LoVo (cell line): Measurements from ENCODE around the gene CXCR2.
"Not testable (repeated sequence)": the region's sequence is repeated elsewhere in the genome, so short reads cannot be mapped to it uniquely, and the experiment has no call there.

ENCODE experiments used
- DNase-seq: peaks from one replicate; pipeline ENCODE4 v3.0.0-alpha.2; 2016; ENCODE audit warnings: low spot score

Gene CXCR2

GRCh38 chr2:218125626-218126080, at the start of gene CXCR2:
Gene CXCR2, plus strand, starts transcription at chr2:218126028. Its CDS starts 8,774 bp downstream, at chr2:218134802.
- DNase-seq = no peak

- DNase-seq = no peak
Measured at GRCh38 chr2:218077464-218078216, 48.2 kb upstream of the CXCR2 start.

- DNase-seq = no peak
Measured at GRCh38 chr2:218079943-218080913, 45.6 kb upstream of the CXCR2 start.

GRCh38 chr2:218081063-218081462, 44.8 kb upstream of the CXCR2 start:
- no peak for DNase-seq

DNA sequence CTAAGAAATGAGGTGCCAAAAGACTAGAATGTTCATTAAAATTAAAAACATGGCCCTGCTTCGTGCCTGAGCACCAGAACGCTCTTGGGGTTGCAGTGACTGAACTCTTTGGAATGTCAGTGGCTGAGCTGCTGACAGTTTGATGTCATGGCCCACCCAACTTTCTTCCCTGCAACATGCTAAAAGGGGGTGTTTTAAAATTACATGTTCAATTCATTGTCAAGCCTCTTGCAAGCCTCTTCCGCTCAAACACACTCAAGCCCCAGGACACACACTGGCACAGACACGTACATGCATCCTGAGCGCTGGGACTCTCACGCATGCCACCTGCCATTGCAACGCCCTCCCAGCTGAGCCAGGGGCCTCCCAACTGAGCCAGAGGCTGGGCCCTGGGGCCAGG, 44.1 kb upstream of the CXCR2 start:
- DNase-seq = no peak

GRCh38 chr2:218082586-218083351, 43.1 kb upstream of the CXCR2 start:
- DNase-seq = no peak

GRCh38 chr2:218083352-218083676, 42.5 kb upstream of the CXCR2 start:
- DNase-seq = no peak

DNA sequence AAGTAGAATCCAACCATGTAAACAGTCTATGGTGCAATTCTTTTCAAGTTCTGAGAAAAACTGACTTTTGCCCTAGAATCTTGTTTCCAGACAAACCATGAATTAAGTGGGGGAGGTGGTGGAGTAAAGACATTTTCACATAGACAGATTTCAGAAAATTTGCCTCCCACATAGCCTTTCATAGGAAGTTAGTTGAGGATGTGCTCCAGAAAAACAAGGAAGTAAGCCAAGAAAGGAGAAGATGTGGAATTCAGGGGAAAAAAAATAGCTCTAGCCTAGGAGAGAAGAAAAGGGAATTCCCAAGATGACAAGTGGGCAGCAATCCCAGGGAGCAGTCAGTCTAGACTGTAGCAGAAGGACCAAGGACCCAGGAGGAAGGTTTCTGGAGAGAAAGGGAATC, 39.4 kb upstream of the CXCR2 start:
- DNase-seq = no peak

GRCh38 chr2:218089259-218089658, 36.6 kb upstream of the CXCR2 start:
- no peak for DNase-seq

DNA sequence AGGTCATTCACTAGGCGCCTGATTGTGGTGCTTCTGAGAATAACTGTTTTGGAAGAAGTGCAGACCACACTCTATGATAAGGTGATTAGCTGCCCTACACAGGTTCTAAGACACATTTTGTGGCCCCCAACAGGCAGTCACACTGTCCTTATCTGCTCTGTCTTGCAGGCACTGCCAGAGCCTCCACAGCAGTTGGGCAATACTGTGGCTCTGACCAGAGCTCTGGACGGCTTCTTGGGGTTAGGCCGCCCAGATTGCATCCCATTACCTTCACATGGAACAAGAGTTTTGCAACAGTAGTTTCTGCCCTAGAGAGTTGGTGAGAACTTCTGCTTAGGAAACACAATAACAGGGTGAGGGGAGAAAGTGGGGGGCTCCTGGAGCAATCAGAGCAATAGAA, 34.1 kb upstream of the CXCR2 start:
- no peak for DNase-seq

DNA sequence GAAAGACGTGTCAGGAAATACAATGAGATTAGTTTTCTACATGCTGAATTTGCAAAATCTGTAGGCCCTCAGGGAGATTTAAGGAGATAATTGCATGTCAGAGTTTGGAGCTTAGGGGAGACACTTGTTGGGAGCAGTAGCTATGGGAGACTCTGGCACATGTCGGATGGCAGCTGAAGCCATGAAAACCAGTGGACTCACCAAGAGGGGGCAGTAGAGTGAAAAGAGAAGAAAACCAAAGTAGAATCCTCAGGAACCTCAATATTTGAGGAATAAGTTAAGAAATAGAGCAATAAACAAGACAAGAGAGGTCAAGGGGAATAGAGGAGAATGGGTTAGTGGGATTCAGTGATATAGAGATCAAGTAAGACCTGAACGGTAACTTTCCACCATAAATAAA, 31.9 kb upstream of the CXCR2 start:
- no peak for DNase-seq

- DNase-seq = no peak
Measured at GRCh38 chr2:218095853-218096252, 30.0 kb upstream of the CXCR2 start.

DNA sequence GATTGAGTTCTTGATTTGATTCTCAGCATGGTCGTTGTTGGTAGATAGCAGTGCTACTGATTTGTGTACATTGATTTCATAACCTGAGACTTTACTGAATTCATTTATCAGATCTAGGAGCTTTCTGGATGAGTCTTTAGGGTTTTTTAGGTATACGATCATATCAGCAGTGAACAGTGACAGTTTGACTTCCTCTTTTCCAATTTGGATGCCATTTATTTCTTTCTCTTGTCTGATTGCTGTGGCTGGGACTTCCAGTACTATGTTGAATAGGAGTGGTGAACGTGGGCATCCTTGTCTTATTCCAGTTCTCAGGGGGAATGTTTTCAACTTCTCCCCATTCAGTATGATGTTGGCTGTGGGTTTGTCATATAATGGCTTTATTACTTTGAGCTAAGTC, 27.9 kb upstream of the CXCR2 start:
- DNase-seq = no peak

GRCh38 chr2:218108834-218109233, 17.0 kb upstream of the CXCR2 start:
- not testable (repeated sequence) for DNase-seq

DNA sequence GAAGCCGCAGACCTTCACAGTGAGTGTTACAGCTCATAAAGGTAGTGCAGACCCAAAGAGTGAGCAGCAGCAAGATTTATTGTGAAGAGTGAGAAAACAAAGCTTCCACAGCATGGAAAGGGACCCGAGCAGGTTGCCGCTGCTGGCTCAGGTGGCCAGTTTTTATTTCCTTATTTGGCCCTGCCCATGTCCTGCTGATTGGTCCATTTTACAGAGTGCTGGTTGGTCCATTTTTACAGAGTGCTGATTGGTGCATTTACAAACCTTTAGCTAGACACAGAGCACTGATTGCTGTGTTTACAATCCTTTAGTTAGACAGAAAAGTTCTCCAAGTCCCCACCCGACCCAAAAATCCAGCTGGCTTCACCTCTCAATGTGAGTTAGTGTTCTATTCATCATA, 4.0 kb upstream of the CXCR2 start:
- DNase-seq = not testable (repeated sequence)

GRCh38 chr2:218122286-218122685, 3.5 kb upstream of the CXCR2 start:
- not testable (repeated sequence) for DNase-seq

GRCh38 chr2:218123986-218124385, 1.8 kb upstream of the CXCR2 start:
- no peak for DNase-seq

DNA sequence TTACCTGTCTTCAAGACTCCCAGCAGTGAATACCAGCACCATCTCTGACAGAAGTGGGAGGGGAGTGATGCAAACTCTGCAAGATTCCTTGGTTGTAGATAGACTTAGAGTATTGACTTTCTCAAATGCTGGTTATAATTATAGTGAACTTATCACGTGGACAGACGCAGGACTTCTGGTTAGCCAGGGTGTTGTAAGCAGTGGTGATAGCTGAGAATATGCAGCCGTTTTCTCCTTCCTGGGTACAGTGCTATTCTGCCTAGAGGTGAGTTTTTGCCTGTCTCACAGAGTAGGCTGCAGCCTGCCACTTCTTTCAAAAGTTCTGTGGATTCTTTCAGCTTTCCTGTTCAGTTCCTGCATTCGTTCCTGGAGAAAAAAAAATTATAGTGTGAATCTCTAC, 733 bp upstream of the CXCR2 start:
- DNase-seq = no peak

DNA sequence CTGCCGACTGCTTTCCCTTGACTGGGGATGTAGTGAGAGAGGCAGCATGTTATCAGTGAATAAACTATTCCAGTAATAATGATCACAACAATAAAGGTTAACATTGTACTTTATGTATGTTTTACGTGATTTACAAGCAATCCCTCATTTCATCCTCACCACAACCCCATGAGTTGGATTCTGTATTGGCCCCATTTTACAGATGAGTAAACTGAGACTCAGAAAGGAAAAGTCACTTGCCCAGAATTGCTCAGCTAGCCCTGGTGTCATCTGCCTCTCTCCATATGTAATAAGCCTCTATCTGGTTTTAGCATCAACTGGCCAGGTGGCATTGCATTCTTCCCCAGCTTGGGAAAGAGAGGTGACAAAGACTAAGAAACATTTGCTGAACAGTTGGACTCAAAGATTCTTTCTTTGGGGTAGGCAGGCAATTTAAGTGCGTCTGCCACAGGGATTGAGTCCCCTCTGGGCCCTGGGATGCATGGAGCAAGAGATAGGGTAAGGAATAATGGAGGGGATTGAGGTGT, 2.2 kb downstream of the CXCR2 start:
- no peak for DNase-seq

- DNase-seq = no peak
Measured at GRCh38 chr2:218128781-218129457, 3.1 kb downstream of the CXCR2 start.

- DNase-seq = no peak
Measured at GRCh38 chr2:218129458-218130135, 3.8 kb downstream of the CXCR2 start.
